Measurements from ENCODE around the gene CBFA2T3.
"Not testable (repeated sequence)": the region's sequence is repeated elsewhere in the genome, so short reads cannot be mapped to it uniquely, and the experiment has no call there.

Gene CBFA2T3

DNA sequence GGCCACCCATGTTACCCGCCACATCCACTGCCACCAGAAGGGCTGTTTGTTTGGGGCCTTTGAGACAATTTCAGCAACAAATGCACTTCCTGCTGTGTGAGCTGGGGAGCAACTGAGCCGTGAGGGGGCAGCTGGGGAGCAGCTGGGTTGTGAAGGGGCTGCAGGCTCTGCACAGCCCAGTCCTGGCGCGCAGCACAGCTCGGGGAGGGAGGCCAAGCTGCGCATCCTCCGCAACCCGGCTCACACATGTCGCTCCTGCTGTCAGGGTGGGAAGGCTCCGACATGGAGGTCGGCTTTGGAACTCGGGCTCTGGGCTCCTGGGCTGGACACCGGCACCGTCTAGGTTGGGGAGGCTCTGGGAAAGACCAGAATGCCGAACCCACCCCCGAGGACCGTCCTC lies 53.6 kb downstream of the CBFA2T3 start:
- DNase-seq (ENCODE audit: low read depth in 2 of 2) = no peak

DNA sequence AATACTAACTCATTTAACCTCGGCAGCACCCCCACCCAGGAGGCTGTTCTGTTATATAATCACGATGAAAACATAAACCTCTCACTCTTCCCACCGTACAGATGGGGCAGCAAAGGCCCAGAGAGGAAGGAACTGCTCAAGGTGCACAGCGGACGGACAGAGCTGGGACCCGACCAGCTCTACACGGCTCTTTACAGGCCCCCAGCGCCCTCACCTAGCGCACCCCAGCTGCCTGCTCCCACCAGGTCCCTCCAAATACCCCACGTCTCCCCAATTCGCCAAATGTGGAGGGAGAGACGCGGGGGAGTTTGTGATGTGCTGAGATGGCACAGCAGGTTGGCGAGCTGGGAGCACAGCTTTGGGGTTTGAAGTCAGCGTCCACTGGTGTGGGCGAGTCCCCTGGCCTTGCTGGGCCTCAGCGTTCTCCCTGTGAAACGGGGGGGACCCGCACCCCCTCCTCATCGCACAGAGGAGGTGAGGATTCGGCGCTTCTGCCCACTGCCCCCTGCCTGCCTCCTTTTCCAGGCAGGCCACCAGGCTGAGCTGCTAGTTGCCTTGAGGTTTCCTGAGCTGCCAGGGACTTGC lies 54.1 kb downstream of the CBFA2T3 start:
- no peak for DNase-seq (ENCODE audit: low read depth in 2 of 2)

DNA sequence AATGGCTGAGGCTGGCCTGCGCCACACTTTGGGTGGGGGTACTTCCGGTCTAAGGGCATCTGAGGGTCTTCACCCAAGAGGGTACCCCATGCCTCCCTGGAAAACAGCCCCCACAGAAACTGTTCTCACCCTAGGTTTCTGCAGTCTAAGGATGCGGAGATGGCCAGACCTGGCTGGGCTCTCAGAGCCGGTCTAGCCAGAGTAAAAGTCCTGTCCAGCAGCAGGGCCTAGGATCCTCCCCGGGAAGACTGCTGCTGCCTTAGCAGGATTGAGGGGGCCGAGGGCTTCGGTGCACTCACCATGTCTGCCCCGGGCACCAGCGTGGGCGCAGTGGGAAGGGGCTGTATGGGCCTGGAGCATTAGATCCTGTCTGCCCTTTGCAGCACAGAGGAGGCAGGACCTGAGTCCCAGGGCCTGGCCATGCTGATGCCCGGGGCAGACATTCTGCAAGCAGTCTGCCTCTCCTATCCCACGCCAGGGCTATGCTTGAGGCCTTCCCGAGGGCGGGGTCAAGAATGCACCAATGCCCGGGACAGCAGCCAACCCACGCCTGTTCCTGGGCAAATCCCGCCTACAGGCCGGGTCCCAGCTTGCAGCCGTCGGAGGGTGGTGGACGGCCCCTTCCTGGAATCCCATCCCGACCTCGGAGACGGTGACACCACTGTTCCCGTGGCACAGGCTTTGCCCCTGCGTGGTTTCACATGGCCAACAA lies 54.7 kb downstream of the CBFA2T3 start:
- DNase-seq (ENCODE audit: low read depth in 2 of 2) = no peak

DNA sequence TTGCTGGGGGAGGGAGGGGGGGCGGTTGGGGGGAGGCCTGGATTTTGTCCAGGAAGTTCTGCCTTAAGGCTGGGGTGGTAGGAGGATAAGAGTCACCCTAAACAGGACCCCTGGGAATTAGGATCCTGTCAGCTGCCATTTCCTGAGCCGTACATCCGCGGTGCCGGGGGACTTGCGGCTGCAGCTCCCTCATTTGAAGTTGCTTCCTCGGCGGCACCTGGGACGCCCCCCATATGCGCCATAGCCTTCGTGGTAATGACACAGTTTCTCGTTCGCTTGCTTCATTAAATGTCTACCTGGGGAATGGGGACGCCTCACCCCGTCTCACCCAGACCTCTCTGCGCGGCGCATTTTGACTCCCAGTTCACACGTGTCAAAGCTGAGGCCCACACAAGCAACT lies 55.4 kb downstream of the CBFA2T3 start:
- DNase-seq (ENCODE audit: low read depth in 2 of 2) = no peak

DNA sequence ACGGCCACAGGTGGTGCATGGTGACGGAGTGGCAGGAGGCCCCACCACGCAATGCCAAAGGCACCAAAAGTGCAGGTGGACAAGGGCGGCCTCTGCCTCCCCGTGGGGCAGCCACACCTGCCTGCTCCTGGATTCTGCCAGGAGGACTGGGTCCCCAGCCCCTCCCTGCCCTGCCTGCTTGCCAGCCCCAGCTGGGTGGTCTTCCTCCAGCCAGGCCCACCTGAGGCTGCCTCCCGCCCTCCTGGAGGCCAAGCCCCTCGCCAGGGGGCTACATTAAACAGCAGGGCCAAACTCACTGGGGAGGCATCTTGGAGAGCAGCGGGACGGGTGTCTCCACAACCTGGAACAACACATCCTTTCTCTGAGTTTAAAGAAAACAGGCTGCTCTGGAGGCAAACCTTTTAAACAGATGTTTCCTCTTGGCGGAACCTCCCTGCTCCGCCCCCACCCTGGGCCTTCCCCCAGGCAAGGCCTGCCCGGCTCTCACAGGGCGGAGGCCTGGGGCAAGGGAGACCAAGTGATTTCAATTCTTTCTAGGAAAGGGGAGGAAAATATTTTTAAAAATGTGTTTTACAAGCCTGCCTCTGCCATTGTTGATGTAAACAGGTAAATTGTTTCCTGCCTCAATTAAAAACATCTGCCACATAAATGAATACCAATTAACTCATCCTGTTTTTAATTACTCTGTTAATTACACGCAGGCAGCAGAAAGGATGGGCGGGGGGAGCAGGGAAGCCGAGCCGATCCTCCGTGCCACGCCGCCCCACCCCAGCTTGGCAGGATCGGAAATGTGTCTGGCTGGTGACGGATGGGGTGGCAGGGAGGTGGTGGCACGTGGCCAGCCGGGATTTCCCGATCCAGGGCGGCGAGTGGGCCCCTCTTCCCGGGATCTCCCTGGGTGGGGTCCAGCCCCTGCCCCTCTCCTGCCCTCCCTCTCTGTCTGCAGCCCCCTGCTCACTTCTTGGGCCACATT lies 56.1 kb downstream of the CBFA2T3 start:
- DNase-seq (ENCODE audit: low read depth in 2 of 2) = no peak

DNA sequence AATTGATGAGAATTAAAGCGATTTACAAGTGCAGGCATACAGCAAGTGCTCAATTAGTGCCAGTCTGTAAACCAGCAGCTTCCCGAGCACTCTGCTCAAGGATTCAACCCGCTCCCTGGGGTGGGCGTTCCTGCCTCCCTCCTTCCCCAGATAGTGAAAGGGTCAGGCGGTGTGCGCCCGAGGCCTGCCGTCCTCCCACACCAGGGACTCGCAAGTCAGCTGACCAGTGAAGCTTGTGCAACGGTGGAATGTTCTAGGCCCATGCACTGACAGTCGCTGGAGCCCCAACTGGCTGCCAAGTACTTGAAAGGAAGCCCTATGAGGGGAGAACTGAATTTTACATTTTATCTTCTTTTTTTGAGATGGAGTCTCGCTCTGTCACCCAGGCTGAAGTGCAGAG lies 57.1 kb downstream of the CBFA2T3 start:
- DNase-seq (ENCODE audit: low read depth in 2 of 2) = no peak

DNA sequence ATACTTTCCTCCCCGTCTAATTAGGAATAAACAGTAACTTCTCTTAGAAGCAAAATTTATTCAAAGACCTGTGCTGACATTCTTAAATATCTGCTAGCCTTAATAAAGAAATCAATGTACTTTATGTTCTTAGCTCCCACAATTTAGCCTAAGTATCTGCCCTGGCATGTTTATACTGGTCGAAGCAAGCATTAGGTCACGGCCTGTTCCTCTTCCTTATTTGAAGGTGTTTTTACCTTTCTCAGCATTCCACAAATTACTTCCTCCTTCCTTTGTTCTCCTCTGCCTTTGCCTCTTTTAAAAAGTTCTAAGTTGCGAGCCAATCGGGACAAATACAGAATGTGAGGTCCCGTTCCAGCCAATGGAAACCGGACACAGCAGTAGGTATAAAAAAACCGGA lies 58.1 kb downstream of the CBFA2T3 start:
- not testable (repeated sequence) for DNase-seq (ENCODE audit: low read depth in 2 of 2)

DNA sequence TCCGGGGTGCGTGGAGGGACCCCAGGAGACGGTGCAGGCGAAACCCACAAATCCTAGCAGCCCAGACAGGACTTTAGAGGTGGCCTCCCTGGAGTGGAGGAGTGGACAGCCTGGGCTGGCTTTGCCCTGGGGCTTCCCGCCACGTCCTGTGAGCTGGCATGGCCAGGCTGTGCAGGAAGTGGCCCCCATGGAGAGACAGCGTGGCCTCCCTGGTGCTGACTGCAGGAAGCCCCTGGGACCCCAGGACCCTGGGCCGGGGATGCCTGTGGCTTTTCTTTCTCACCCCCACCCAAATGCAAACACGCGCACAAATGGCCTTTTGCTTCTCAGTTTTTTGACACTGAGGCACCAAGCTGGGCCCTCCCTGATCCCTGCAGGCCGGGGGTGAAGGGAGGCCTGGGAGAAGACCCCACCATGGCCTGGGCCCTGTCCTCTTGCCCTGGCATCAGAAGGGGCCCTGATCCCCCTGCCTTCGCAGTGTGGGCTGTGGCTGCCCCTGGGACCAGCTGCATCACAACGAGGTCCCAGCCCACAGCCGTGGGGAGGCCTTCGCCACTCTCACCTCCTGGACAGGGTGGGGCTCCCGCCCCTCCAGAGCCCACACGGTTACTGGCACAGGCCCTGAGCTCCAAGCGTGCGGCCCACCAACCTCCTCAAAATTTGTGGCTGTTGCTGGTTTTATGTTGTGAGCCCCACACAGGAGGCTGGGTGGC lies 58.9 kb downstream of the CBFA2T3 start:
- DNase-seq (ENCODE audit: low read depth in 2 of 2) = no peak

DNA sequence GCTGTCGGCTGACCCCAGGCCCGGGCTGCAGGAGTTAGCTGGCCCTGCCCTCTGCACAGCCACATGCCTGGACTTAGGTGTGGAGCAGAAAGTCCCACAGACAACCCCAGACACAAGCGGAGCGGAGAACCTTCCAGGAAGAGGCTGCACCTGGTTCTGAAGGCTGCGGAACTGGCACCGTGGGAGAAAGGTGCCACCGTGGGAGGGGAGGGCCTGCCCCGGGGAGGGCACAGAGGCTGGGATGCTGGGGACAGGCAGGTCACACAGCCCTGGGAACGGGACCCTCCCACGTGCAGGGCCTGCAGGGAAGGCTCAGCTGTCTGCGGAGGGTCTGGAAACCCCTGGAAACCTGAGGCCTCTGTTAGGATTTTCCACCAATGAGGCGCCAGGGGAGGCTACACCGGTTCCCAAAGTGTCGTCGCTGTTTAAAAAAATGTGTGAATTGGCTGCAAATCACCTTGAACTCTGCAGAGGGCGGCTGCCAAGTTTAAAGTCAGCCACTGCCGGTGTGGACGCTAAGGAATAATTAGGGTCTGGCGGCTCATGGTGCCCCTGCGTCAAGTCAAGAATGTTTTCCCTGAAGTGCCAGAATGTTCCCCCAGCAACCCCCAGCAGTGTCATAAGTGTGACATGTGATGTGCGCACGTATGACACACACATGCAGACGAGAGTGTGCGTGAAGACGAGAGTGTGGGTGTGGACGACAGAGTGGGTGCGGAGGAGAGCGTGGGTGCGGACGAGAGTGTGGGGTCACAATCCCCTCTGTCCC lies 59.7 kb downstream of the CBFA2T3 start:
- DNase-seq (ENCODE audit: low read depth in 2 of 2) = no peak

DNA sequence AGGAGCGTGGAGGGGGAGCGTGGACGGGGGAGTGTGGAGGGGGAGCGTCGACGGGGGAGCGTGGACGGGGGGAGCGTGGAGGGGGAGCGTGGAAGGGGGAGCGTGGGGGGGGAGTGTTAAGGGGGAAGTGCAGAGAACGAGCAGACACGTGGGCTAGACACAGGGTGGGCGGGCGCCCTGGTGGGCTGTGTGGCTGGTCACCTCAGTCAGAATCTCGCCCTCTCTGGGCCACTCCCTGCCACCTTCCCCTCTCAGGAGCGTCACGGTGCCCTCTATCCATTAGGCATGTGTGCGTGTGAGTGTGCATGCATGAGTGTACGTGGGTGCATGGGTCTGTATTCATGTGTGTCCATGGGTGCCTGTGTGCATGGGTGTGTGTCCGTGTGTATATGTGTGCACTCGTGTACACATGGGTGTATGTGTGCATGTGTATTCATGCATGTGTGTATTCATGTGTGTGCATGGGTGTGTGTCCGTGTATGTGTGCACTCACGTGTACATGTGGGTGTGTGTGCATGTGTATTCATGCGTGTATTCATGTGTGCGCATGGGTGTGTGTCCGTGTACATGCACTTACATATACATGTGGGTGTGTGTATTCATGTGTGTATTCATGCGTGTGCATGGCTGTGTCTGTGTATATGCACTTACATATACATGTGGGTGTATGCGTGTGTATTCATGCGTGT lies 61.2 kb downstream of the CBFA2T3 start:
- DNase-seq (ENCODE audit: low read depth in 2 of 2) = no peak

DNA sequence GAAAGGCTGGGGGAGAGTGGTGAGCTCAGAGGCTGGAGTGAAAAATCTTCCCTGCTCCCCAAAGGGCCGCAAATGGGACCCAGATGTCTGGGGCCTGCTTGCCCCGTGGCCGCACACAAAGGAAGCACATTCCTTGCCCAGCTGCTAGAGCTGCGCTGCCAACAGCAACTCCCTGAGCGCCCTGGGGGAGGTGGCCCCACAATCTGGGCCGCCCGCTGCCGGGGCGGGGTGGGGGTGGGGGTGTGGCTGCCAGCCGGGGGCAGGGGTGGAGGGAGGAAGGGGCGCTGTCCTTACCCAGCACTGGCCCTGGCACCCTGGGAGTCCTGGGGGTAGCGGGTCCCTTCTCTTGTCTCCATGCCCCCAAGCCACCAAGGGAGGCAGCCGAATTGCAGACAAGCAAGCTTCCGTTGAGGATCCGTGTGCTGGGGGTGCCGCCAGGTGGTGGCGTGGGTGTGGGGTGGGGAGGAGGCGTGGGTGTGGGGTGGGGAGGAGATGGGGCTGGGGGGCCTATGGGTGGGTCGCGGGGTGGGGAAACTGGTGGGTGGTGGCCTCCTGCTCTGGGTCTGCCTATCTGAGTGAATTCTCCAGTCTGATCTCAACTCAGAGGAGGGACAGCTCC lies 62.1 kb downstream of the CBFA2T3 start:
- no peak for DNase-seq (ENCODE audit: low read depth in 2 of 2)

DNA sequence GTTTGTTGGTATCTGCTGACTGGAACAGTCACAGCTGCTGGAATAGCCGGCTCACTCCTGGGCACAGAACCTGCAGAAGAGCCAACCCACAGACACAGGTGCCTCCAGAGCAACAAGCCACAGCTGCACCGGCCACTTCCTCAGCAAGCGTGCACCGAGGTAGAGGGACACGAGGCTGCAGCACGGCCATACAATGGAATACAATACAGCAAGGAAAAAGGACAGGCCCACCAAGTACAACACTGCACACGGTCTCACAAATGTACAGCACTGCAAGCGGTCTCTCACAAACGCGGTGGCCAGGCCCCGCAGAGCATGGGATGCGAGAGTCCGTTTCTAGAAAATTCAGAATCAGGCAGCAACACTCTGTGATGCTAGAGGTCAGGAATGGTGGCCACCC lies 63.1 kb downstream of the CBFA2T3 start:
- no peak for DNase-seq (ENCODE audit: low read depth in 2 of 2)

DNA sequence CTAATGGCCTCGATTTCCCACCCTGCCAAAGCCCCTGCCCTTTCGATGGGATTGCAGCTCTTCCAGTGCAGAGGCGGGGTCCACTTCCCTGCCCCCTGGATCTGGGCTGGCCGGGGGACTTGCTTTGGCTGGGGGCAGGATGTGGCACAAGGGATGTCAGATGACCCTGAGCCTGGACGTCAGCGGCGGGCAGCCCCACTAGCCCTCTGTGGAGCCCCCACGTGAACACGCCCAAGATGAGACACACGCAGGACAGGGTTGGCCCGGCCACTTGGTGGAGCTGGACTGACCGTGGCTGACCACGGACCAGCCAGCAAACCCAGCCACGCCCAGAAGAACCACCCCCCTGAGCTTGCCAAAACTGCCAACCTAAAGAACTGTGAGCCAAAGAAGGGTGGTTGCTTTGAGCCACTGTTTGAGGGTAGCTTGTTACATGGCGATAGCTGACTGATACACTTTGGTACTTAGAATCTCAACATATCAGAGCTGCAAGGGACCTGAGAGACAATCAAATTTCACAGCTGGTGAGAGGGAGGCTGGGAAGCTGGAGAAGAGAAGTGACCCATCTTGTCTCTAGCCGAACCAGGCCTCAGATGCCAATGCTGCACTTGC lies 63.9 kb downstream of the CBFA2T3 start:
- DNase-seq (ENCODE audit: low read depth in 2 of 2) = no peak

DNA sequence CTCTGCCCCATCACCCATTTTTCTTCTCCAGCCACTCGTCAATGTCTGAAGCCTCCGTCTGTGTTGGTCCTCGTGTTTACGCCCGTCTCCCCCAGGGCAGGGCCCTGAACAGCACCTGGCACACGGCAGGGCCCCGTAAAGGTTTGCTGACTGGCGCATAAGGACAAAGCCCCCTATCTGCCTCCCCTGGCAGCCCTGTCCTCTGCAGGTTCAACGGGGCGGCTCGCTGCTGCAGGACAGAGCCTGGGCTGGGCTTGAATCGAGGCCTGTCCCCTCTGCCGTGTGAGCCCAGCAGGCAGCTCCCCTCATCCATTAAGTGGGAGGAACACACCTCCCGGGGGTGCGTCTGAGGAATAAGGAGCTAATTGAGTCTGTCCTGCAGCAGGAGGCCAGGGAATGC lies 64.5 kb downstream of the CBFA2T3 start:
- DNase-seq (ENCODE audit: low read depth in 2 of 2) = no peak

DNA sequence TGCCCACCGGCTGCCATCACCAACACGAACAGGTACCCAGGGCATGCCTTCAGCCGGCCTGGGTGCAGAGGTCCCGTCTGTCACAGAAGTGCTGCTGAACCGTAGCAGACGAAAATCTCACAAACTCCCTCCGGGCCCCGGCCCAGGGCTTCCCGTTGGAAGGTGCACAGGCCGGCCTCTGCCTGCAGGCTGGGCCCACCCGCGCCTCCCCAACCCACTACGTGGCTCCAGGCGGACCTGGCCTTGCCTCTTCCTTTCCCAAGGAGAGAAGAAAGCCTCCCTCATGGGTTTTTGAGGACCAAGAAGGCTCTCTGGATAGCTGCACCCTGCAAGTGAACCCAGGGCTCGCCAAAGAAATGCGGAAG lies 65.1 kb downstream of the CBFA2T3 start:
- no peak for DNase-seq (ENCODE audit: low read depth in 2 of 2)

DNA sequence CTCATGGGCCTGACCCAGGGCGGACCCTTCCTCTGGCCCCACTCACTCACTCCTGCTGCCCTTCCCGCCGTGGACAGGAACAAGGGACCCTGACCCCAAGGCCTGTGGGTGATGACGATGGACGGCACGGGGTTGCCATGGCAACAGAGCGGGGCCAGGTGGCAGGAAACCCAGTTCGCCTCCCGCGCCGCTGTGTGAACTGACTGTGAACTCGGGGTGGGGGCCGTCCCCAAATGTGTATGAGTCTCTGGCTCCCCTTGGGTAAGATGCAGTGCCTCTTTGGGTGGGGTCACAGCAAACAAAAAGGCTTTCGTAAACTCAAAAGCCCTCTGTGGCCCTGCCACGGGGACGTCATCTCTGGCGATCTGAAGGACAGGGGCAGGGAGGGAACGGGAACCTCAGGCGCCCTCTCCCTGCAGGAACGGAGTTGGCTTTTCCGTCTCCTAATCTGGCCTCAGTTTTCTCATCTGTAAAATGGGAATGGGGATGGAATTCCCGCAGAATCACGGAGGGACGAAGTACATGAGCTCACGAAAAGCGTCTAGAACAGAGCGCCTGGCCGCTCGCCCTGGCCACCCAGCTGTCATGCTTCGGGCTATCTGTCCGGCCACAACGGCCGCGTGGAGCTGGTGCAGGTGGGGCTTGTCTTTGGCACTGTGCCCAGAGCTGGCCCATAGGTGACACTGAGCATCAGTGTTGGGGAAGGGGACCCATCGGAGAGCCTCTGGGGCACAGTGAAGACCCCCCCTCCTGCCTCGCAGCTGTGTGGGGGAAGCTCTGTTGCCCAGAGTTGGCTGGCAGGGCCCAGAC lies 65.7 kb downstream of the CBFA2T3 start:
- no peak for DNase-seq (ENCODE audit: low read depth in 2 of 2)

DNA sequence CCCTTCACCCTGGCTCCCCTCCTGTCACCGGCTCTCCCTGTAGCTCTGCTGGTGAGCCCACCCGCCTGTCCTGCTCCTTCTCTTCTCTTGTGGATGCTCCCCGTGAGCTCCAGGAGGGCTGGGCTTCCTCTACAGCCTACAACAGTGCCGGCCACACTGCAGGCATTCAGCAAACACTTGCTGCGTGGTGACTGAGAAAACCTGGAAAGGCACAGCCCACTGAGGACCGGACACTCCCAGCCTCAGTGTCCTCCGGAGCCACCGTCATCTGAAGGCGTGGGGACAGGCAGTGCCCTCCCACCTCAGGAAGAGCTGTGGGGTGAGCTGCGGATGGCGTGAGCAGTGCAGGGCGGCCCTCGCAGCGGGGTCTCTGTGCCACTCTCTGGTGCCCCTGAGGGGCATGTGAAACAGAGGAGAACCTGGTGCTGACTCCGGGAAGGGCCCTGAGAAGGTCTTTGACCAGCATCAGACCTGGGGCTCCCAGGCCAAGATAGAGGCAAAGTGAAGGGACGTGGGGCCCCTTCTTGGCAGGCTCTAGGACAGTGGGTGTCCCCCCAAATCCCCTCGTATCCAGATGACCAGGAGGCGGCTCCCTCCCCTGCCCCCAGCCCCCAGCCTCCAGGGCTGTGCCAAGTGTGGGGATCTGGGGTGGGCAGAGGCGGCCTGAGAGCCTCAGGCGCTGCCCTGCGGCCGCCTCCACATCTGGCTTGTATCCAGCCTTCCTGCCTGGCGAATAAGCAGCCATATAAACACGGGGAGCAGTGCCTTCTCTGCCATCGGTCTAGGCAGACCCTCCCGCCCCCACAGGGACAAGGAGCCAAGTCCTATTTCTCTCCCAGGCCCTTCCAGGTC lies 66.5 kb downstream of the CBFA2T3 start:
- no peak for DNase-seq (ENCODE audit: low read depth in 2 of 2)
